ENCODE data around the gene WDR87. TPM values are rescaled to one million over a fixed set of nuclear protein-coding genes. Genes with fewer than 3 reads are reported as not detected.

Gene WDR87
- total RNA-seq, 1 donor from 2014 or later: not detected

DNA sequence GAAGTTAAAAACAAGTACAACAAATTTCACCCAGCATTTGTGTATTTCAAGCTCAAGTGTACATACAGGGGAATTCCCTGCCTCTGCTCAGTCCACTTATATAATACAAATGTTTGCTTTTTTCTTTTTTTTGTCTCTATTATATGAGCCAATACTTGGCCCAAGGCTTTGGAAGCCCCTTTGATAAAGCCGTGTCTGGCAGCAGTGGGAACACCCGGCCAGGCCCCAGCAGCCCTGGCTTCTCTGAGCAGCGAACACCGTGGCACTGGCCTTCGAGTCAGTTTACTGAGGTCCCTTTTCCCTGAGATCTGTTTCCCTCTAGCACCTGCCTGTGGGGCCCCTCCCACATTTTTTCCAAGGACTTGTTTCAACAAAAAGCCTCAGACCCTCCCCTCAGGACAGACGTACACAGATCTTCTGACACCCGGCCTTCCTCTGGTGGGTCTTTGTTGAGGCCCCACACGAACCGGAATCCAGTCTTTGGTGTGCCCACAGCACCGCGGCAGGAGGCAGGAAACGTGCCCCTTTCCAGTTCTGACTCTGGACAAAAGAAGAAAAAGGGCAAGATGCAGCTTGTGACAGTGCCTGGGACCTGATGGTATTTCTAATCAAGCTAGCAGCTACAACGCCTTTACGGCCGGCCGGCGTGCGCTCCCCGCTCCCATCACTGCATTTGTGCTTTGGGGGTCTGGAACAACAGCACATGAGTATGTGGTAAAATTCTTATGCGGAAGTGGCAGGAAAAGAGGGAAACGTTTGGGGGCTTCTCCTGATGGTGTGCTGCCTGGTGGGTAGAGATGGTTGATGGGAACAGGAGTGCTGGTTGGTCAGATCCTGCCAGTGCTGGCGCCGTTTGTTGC lies 14.4 kb upstream of the WDR87 start:
- DNase-seq (no peak), ATAC-seq (peak; percentile 56)
- no peak overlapping the region for H3K4me3 ChIP-seq
- TF ChIP-seq, protein P1, sequence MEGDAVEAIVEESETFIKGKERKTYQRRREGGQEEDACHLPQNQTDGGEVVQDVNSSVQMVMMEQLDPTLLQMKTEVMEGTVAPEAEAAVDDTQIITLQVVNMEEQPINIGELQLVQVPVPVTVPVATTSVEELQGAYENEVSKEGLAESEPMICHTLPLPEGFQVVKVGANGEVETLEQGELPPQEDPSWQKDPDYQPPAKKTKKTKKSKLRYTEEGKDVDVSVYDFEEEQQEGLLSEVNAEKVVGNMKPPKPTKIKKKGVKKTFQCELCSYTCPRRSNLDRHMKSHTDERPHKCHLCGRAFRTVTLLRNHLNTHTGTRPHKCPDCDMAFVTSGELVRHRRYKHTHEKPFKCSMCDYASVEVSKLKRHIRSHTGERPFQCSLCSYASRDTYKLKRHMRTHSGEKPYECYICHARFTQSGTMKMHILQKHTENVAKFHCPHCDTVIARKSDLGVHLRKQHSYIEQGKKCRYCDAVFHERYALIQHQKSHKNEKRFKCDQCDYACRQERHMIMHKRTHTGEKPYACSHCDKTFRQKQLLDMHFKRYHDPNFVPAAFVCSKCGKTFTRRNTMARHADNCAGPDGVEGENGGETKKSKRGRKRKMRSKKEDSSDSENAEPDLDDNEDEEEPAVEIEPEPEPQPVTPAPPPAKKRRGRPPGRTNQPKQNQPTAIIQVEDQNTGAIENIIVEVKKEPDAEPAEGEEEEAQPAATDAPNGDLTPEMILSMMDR (IDR thresholded peaks at IDR 0.05): no peak
- intact Hi-C loops (cut with DNase I): no loop called here
- H3K27ac ChIP-seq: no peak overlapping the region
- no peaks in the 10 kb centered on the region for H3K36me3 ChIP-seq
- H3K4me1 ChIP-seq: no peaks in the 10 kb centered on the region
- no peaks in the 10 kb centered on the region for H3K27me3 ChIP-seq
- H3K9me3 ChIP-seq: no peaks in the 10 kb centered on the region

DNA sequence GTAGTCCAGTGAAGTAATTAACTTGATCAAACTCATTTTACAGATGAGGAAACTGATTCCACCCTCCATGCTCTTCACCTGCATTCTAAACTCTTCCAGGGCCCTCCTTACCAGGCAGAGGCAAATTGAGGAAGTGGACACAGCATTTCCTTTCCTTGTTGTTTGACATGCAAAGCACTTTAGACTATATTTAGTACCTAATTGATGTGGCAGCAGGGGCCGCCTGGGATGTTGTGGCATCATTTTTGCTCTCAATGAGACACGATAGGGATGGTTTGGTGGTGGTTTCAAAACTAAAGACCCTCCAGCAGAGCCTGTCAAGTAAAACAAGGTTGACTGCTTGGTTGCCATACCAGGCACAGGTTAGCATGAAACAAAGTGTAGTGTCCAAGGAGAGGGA lies 8.5 kb upstream of the WDR87 start:
- Histone ChIP-seq H3K4me3 (no peak overlapping the region), H3K27ac (no peak overlapping the region), H3K36me3 (no peaks in the 10 kb centered on the region), H3K4me1 (peaks cover 4% of the 10 kb centered on the region), H3K9me3 (no peaks in the 10 kb centered on the region), H3K27me3 (no peaks in the 10 kb centered on the region)
- no peak for DNase-seq
- ATAC-seq: no peak
- TF ChIP-seq, protein P1 (IDR thresholded peaks at IDR 0.05): no peak
- intact Hi-C loops (cut with DNase I): no loop called here

DNA sequence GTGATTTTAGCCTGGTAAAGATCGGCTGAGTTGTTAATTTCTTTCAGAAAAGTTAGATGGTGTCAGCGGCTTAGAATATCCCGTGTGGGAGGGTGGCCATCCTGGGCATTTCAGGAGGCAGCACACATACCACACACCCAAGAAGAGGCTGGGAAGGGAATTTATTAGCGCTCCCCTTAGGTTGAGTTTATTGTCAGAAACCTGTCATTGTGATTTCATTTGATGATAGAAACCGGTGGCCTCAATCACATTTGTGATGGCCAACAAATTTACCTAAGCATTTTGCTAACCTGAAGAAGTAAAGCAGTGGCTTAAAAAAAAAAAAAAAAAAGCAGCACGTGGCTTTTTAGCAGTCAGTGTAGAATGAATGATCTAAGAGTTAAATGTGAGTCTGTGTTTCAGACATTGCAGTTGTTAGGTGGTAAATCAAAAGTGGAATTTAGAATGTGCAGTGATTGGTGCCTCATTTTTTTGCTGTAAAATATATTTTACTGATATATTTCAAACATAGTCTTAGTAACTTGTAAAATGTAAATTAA lies 3.3 kb upstream of the WDR87 start:
- Histone ChIP-seq H3K27ac (no peak overlapping the region), H3K27me3 (no peaks in the 10 kb centered on the region), H3K4me1 (peaks cover 15% of the 10 kb centered on the region), H3K36me3 (no peaks in the 10 kb centered on the region), H3K4me3 (no peak overlapping the region), H3K9me3 (no peaks in the 10 kb centered on the region)
- TF ChIP-seq, protein P1 (IDR thresholded peaks at IDR 0.05): no peak
- no peak for DNase-seq
- no peak for ATAC-seq
- intact Hi-C loops (cut with DNase I): no loop called here

DNA sequence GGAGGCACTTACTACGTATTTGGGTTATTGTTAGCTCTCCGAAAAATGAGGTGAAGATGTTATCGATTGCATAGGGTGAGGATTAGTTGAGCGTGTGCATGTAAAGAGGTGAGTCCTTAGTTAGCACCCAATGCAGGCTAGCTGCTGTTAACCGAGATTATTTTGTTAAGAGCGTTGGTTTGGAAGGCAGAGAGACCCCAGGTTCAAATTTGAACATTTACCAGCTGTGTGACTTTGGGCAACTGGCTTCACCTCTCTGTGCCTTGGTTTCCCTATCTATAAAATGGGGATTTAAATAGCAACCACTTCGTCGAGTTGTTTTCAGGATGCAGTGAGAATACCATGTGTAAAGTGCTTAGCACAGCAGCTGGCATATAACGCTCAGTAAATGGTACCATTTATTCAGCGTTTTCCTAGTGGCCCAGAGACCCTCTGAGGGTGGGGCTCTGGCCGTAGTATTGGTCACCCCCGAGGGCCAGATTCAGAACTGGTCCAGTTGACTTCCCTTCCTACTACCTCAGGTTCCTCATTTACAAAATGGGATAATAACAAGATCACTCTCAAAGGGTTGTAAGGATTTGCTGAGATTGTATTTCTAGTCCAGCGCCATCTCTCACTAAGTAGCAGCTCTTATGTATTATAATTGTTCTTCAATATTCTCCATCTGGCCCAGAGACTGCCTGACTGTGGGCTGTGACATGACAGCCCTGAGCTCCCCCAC lies 1.5 kb upstream of the WDR87 start:
- Histone ChIP-seq H3K4me1 (peaks cover 15% of the 10 kb centered on the region), H3K36me3 (no peaks in the 10 kb centered on the region), H3K9me3 (no peaks in the 10 kb centered on the region), H3K4me3 (peak overlapping the region; percentile 93), H3K27ac (no peak overlapping the region), H3K27me3 (no peaks in the 10 kb centered on the region)
- no peak for DNase-seq
- TF ChIP-seq, protein P1 (IDR thresholded peaks at IDR 0.05): no peak
- intact Hi-C loops (cut with DNase I): no loop called here
- ATAC-seq: no peak

DNA sequence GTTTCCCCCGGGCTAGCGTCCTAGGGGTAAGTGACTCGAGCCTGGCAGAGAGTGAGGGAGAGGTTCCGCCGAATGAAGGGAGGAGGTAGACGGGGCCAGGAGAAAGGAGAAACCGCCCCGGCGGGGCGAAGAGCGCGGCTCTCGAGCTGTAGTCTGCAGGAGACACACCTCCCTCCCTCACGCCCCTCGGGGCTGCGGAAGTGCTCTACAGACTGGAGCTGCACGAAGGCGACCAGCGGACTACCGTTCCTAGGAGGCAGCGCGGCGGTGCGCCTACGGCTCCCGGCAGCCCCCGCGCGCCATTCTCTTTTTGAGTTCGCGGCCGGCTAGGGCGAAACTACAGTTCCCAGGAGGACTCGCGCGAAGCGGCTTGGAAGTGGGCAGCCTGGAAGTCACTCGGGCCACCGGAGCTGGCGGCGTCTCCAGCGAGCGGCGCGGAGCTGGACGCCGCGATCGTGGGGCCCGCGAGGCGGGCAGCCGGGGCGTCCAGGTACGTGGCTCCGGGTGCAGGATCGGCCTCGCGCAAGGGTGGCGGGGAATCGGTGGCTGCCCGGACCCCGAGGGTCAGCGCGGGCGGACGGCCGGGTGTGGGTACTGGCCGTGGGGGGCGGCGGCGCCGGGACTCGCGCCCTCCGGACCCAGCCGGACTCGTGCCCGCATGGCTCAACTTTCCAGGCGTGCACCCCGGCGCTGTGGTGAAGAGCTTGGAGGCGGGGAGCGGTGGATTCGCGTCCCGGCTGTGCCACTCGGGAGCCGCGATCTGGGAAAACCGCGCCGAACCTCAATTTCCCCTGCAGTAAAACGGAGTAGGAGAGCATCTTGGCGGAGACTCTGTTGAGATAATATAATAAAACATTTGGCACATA lies 708 bp upstream of the WDR87 start, which contains the start of gene SIPA1L3:
TSS of gene SIPA1L3 (plus strand) at position 340 of the 866 bp plus-strand sequence. CDS start 174,358 bp downstream, outside the sequence.
- intact Hi-C loops (cut with DNase I): no loop called here
- Histone ChIP-seq H3K9me3 (no peaks in the 10 kb centered on the region), H3K36me3 (no peaks in the 10 kb centered on the region), H3K4me3 (peak within 1 kb of the TSS; percentile 93), H3K4me1 (peaks cover 15% of the 10 kb centered on the region), H3K27ac (peak within 1 kb of the TSS; percentile 61), H3K27me3 (no peaks in the 10 kb centered on the region)
- DNase-seq: peak; percentile 97
- ATAC-seq: peak; percentile 97
- TF ChIP-seq, protein P1 (IDR thresholded peaks at IDR 0.05): no peak

Measured in upper lobe of right lung (tissue), 1 donor.